Measurements from ENCODE around the gene PRKN.

The PRKN gene

GRCh38 chr6:162056745-162057144 lies 670.8 kb downstream of the PRKN start:
- H3K27ac ChIP-seq, result no peak overlapping the region
- TF ChIP-seq ZFX (IDR thresholded peaks at IDR 0.05), result no peak

- H3K27ac ChIP-seq, result no peak overlapping the region
- TF ChIP-seq CTCF (conservative IDR thresholded peaks at IDR 0.05), result no peak
- TF ChIP-seq ZFX (IDR thresholded peaks at IDR 0.05), result no peak
These were observed 671.5 kb downstream of the PRKN start for GRCh38 chr6:162056061-162056460.

GRCh38 chr6:162055365-162055764 lies 672.2 kb downstream of the PRKN start:
- TF ChIP-seq CTCF (conservative IDR thresholded peaks at IDR 0.05), result no peak
- TF ChIP-seq ZFX (IDR thresholded peaks at IDR 0.05), result no peak
- no peak overlapping the region for H3K27ac ChIP-seq

- TF ChIP-seq CTCF (conservative IDR thresholded peaks at IDR 0.05) (no peak), ZFX (IDR thresholded peaks at IDR 0.05) (no peak)
- H3K27ac ChIP-seq, result no peak overlapping the region
These were observed 674.5 kb downstream of the PRKN start for GRCh38 chr6:162053084-162053483.

GRCh38 chr6:162050579-162050978 lies 677.0 kb downstream of the PRKN start:
- no peak for TF ChIP-seq CTCF (conservative IDR thresholded peaks at IDR 0.05)
- no peak for TF ChIP-seq ZFX (IDR thresholded peaks at IDR 0.05)
- H3K27ac ChIP-seq, result no peak overlapping the region

- TF ChIP-seq ZFX (IDR thresholded peaks at IDR 0.05) (no peak), CTCF (conservative IDR thresholded peaks at IDR 0.05) (no peak)
- no peak overlapping the region for H3K27ac ChIP-seq
These were observed 681.2 kb downstream of the PRKN start for GRCh38 chr6:162046324-162046723.

GRCh38 chr6:162032620-162033019 lies 694.9 kb downstream of the PRKN start:
- TF ChIP-seq ZFX (IDR thresholded peaks at IDR 0.05), result no peak
- no peak for TF ChIP-seq CTCF (conservative IDR thresholded peaks at IDR 0.05)
- H3K27ac ChIP-seq, result no peak overlapping the region

- TF ChIP-seq ZFX (IDR thresholded peaks at IDR 0.05) (no peak), CTCF (conservative IDR thresholded peaks at IDR 0.05) (no peak)
- H3K27ac ChIP-seq, result no peak overlapping the region
These were observed 697.5 kb downstream of the PRKN start for GRCh38 chr6:162029873-162030576.

Data from C4-2B (cell line).